ENCODE results near the gene GLIS1. TPM values are rescaled to one million over a fixed set of nuclear protein-coding genes. Genes with fewer than 3 reads are reported as not detected.

Gene GLIS1
- total RNA-seq, 4 donors from 2014 or later: 0.59 to 3.9 (median 0.75) TPM

DNA sequence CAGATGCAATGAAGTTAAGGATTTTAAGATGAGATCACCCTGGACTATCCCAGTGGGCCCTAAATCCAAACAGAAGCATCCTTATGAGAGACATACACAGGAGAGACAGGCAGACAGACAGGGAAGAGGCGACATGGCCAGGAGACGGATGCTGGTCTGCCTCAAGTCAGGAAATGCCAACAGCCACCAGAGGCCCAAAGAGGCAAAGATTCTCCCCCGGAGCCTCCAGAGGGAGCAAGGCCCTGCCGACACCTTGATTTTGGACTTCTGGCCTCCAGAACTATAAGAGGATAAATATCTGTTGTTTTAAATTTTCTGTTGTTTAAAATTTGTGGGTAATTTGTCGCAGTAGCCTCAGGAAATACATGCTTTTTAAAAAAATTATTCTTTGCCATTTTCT, 116.4 kb downstream of the GLIS1 start:
- TF ChIP-seq, protein P1, sequence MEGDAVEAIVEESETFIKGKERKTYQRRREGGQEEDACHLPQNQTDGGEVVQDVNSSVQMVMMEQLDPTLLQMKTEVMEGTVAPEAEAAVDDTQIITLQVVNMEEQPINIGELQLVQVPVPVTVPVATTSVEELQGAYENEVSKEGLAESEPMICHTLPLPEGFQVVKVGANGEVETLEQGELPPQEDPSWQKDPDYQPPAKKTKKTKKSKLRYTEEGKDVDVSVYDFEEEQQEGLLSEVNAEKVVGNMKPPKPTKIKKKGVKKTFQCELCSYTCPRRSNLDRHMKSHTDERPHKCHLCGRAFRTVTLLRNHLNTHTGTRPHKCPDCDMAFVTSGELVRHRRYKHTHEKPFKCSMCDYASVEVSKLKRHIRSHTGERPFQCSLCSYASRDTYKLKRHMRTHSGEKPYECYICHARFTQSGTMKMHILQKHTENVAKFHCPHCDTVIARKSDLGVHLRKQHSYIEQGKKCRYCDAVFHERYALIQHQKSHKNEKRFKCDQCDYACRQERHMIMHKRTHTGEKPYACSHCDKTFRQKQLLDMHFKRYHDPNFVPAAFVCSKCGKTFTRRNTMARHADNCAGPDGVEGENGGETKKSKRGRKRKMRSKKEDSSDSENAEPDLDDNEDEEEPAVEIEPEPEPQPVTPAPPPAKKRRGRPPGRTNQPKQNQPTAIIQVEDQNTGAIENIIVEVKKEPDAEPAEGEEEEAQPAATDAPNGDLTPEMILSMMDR (IDR thresholded peaks at IDR 0.05): no peak
- TF ChIP-seq POLR2A (IDR thresholded peaks at IDR 0.05): no peak
- no peak for TF ChIP-seq EP300 (IDR thresholded peaks at IDR 0.05)
- Histone ChIP-seq H3K4me3 (no peak overlapping the region), H3K4me1 (no peaks in the 10 kb centered on the region), H3K9me3 (peaks cover 0 to 12% (median 0%) of the 10 kb centered on the region in 4 donors), H3K27ac (no peak overlapping the region), H3K36me3 (no peaks in the 10 kb centered on the region), H3K27me3 (no peaks in the 10 kb centered on the region)
- 79 to 86% methylated on average over 5 of the region's 5 CpGs for WGBS, 2 donors
- no peak for DNase-seq (ENCODE audit: low spot score in 2 of 2)

DNA sequence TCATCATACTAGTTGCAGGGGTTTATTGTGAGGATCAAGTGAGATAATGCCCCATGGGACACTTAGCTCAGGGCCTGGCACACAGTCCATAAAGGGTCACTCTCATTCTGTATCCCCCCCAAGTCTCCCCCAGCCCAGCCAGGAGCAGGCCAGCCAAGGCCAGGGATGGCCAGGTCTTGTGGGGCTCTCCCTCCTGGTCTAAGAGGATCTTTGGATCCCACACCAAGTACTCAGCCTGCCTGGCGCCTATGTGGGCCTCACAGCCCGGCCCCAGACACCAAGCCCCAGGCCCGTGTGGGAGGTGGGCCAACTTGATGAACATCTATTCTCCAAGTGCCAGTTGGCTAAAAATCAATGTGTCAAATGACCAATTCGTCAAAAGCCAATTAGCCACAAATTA, 117.8 kb downstream of the GLIS1 start:
- TF ChIP-seq EP300 (IDR thresholded peaks at IDR 0.05) (no peak), POLR2A (IDR thresholded peaks at IDR 0.05) (no peak)
- TF ChIP-seq, protein P1 (IDR thresholded peaks at IDR 0.05): no peak
- Histone ChIP-seq H3K4me1 (no peaks in the 10 kb centered on the region), H3K9me3 (peaks cover 0 to 12% (median 0%) of the 10 kb centered on the region in 4 donors), H3K27ac (no peak overlapping the region), H3K36me3 (no peaks in the 10 kb centered on the region), H3K27me3 (no peaks in the 10 kb centered on the region), H3K4me3 (no peak overlapping the region)
- WGBS, 2 donors: 78 to 80% methylated on average over 4 of the region's 4 CpGs
- DNase-seq (ENCODE audit: low spot score in 2 of 2): no peak

DNA sequence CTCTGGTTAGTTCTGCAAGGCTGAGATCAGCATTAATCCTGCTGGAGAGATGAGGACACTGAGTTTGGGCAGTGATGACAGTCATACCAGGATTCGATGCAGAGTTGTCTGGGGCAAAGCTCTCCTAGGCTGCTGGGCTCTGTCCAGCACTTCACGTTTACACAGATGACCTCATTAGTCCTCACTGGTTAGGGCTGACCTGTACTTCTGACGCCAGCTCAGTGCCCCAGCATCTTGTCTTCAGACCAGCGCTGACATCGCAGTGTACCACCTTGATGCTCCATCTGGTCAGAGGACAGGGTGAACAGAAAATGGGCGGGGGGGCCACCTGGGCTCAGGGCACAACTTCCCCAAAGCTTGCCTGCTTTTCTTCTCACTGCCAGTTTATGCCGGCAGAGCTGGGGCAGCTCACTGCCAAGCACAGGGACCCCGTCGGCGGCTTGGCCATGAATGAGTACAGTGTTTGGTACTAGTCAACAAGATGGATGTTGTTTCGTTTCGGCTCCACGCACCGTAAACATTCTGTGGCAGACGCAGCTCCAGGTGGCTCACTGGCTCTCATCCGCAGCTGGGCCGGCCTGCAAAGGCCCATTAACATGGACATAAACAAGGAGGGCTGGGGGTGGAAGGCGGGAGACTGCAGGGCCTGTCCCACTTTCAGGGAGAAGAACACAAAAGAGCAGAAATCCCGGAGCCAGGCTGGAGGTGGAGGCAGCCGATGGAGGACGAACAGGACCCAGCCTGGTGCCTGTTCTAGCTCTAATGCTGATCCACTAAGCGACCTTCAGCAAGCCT, 118.7 kb downstream of the GLIS1 start:
- TF ChIP-seq, protein P1 (IDR thresholded peaks at IDR 0.05): no peak
- TF ChIP-seq POLR2A (IDR thresholded peaks at IDR 0.05) (no peak), EP300 (IDR thresholded peaks at IDR 0.05) (no peak)
- DNase-seq (ENCODE audit: low spot score in 2 of 2): no peak
- no peaks in the 10 kb centered on the region for H3K27me3 ChIP-seq
- H3K4me3 ChIP-seq: no peak overlapping the region
- no peaks in the 10 kb centered on the region for H3K4me1 ChIP-seq
- peaks cover 0 to 12% (median 0%) of the 10 kb centered on the region in 4 donors for H3K9me3 ChIP-seq
- H3K27ac ChIP-seq: no peak overlapping the region
- WGBS, 2 donors: 50 to 54% methylated on average over 22 of the region's 22 CpGs
- H3K36me3 ChIP-seq: no peaks in the 10 kb centered on the region

DNA sequence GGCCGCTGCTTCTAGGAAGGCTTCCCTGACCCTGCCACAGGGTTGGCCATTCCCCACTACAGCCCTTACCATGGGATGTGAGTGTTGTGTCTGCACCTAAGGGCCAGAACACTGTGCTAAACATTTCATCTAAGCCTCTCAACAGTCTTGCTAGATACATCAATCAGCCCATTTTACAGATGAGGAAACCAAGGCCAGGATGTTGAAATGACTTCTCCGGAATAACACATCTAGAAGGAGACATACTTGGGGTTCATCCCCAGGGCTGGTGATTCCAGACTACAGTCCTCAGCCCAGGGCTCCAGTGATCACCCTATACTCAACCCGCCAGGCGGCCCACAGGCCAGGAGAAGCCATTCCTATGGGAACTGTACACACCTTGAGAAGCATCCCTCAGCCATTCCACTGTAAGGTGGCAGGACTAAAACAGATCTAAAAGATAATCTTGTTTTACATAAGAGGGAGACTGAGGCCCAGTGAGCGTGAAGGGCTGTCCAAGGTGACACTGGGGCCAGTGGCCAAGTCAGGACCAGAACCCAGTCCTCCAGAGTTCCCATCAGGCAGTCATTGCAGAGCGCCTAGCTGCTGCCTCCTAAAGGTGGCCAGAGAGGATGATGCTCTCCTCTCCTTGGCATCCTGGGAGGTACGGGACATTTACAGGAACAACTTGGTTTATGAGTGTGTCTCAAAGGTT, 119.5 kb downstream of the GLIS1 start:
- Histone ChIP-seq H3K27me3 (no peaks in the 10 kb centered on the region), H3K27ac (no peak overlapping the region), H3K9me3 (peaks cover 0 to 7% (median 0%) of the 10 kb centered on the region in 4 donors), H3K4me1 (no peaks in the 10 kb centered on the region), H3K4me3 (no peak overlapping the region), H3K36me3 (no peaks in the 10 kb centered on the region)
- DNase-seq (ENCODE audit: low spot score in 2 of 2): no peak
- TF ChIP-seq POLR2A (IDR thresholded peaks at IDR 0.05) (no peak), EP300 (IDR thresholded peaks at IDR 0.05) (no peak)
- TF ChIP-seq, protein P1 (IDR thresholded peaks at IDR 0.05): no peak
- WGBS, 2 donors: 96 to 97% methylated on average over 7 of the region's 7 CpGs
